A673 (cell line): ENCODE data around the gene CREM. TPM values are rescaled to one million over a fixed set of nuclear protein-coding genes. Genes with fewer than 3 reads are reported as not detected.
"Not testable (repeated sequence)": the region's sequence is repeated elsewhere in the genome, so short reads cannot be mapped to it uniquely, and the experiment has no call there.

ENCODE experiments used
- Bru-seq: library from RNA; stranded (reverse); fragments of 400-500 nt; gene quantifications from one replicate; lab custom pipeline; 2021; lab: Mats Ljungman, UMichigan
- BruChase-seq, 2 experiments: library from RNA; stranded (reverse); fragments of 400-500 nt; gene quantifications; one replicate each; lab custom pipeline; 2021; lab: Mats Ljungman, UMichigan
- BruUV-seq: library from RNA; stranded (reverse); fragments of 400-500 nt; replicated peaks from 2 replicates; lab custom pipeline; 2021; lab: Mats Ljungman, UMichigan
- CTCF ChIA-PET: fragments of 300-600 bp; sonication (Branson Sonifier 250); formaldehyde crosslinking; loops from one replicate; lab custom pipeline; 2022; ENCODE audit warnings: antibody characterized with exemption; lab: Charles Lee
- POLR2A ChIA-PET: fragments of 300-600 bp; sonication (Branson Sonifier 250); formaldehyde crosslinking; loops from one replicate; lab custom pipeline; 2022; ENCODE audit warnings: antibody characterized with exemption; ENCODE audit not compliant: low non-redundant PET; lab: Charles Lee
- DNase-seq: peaks from one replicate; pipeline ENCODE4 v3.0.0-alpha.2; 2015; ENCODE audit warnings: low spot score
- H3K27ac ChIP-seq: fragments of 200-600 bp; sonication (generic); 2 replicates; pipeline ENCODE4 v1.5.1; 2016; ENCODE audit warnings: mixed run types, low read depth, mild to moderate bottlenecking, mixed read lengths, antibody characterized with exemption, low read length; ENCODE audit not compliant: poor library complexity, severe bottlenecking
- H3K27me3 ChIP-seq: fragments of 200-600 bp; sonication (generic); replicated peaks from 2 replicates; pipeline ENCODE4 v1.6.1; 2017; ENCODE audit warnings: mixed run types, low read depth, mild to moderate bottlenecking, mixed read lengths, antibody characterized with exemption, low read length; ENCODE audit not compliant: insufficient read depth, poor library complexity
- H3K36me3 ChIP-seq: fragments of 200-600 bp; sonication (generic); 2 replicates; pipeline ENCODE4 v1.6.1; 2016; ENCODE audit warnings: mixed run types, mild to moderate bottlenecking, mixed read lengths, antibody characterized with exemption, low read length; ENCODE audit not compliant: insufficient read depth, poor library complexity, severe bottlenecking
- H3K4me1 ChIP-seq: fragments of 200-600 bp; sonication (generic); 2 replicates; pipeline ENCODE4 v1.6.1; 2017; ENCODE audit warnings: mixed run types, mild to moderate bottlenecking, mixed read lengths, antibody characterized with exemption, low read length; ENCODE audit not compliant: insufficient read depth, poor library complexity, severe bottlenecking
- H3K4me3 ChIP-seq: fragments of 200-600 bp; sonication (generic); 2 replicates; pipeline ENCODE4 v1.5.1; 2016; ENCODE audit warnings: low read depth, mixed run types, mild to moderate bottlenecking, mixed read lengths, low read length; ENCODE audit not compliant: poor library complexity, severe bottlenecking
- H3K9me3 ChIP-seq: fragments of 200-600 bp; sonication (generic); 2 replicates; pipeline ENCODE4 v1.6.1; 2016; ENCODE audit warnings: mixed run types, low read depth, mild to moderate bottlenecking, mixed read lengths, antibody characterized with exemption, low read length; ENCODE audit not compliant: poor library complexity, severe bottlenecking
- EZH2 ChIP-seq: fragments of 200-600 bp; sonication (generic); IDR thresholded peaks from 2 replicates; pipeline ENCODE4 v1.6.1; 2017; ENCODE audit warnings: borderline replicate concordance, low read depth, mild to moderate bottlenecking, mixed read lengths, antibody characterized with exemption, low read length; ENCODE audit not compliant: poor library complexity, severe bottlenecking
- intact Hi-C: fragments of 100-400 bp; cut with micrococcal nuclease; formaldehyde crosslinking; loops from one replicate; pipeline ENCODE4 v1.10.0; 2022; ENCODE audit not compliant: unreplicated experiment
- long read RNA-seq: library from polyadenylated mRNA; stranded (forward); transcript quantifications from one replicate; pipeline ENCODE4 v2.0.0, GENCODE V29; 2022
- total RNA-seq: library from RNA; stranded (reverse); gene quantifications from 2 replicates; pipeline ENCODE4 v1.2.3, GENCODE V29; 2021
- TF ChIP-seq, protein P1 (sequence below): fragments of 300-800, 200-600 bp; sonication (generic); conservative IDR thresholded peaks from 2 replicates; pipeline ENCODE4 v1.5.1; 2017; ENCODE audit warnings: low read depth, mild to moderate bottlenecking, antibody characterized with exemption, low read length, moderate library complexity, mixed read lengths

CREM gene
- total RNA-seq (58.4 and 66.3 TPM in 2 replicates), Bru-seq, nascent RNA (percentile 82 among the genes with signal in this experiment), BruChase-seq, experiment 1, labeled RNA remaining after a 2-hour chase (percentile 77 among the genes with signal in this experiment), BruChase-seq, experiment 2, labeled RNA remaining after a 6-hour chase (percentile 76 among the genes with signal in this experiment)
- long read RNA-seq, transcript CREM-211 (4 exons, 1,207 nt): major isoform, 13 of 76 reads
- long read RNA-seq, transcript CREM-240 (3 exons, 1,022 nt): minor isoform, 7 of 76 reads
- long read RNA-seq, transcript CREM-207 (3 exons, 1,895 nt): minor isoform, 6 of 76 reads
- long read RNA-seq, transcript CREM-230 (3 exons, 626 nt): minor isoform, 10 of 76 reads
- long read RNA-seq, partial matches to known transcripts: 7 of 76 reads
- long read RNA-seq, other reads (novel, unspliced or antisense): 24 of 76 reads

DNA sequence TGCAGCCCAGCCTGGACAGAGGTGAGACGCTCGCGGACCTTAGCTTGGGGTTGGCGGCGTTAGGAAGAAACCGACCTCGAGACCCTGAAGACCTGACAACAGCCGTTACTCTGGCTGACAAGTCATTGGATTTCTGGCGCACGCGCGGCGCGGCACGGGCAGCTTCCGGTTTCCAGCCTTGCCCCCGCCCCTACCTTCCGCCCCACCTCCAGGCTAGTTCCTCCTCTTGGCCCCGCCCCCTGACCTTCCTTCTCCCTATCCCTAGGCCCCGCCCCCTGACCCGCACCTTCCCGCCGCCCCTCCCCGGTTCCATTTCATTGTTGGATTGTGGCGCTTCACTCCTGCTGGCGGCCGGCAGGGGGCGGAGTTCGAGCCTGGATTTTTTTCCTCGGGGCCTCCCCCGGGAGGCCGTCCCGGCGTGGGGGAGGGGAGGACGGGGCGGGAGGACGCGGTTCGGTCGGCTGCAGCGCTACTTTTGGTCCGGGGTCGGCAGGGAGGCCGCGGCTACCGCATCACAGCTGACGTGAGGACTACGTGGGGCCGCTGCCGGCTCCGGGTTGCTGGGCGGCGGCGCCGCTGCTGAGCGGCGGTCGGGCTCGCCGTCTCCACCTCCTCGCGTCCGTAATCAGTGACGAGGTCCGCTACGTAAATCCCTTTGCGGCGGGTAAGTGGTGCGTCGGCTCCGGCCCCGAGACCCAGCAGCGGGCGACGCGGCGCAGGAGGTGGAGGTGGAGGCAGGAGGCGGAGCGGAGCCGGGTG lies at the start of gene CREM:
CREM (plus strand) TSS at position 317 of the 759 bp plus-strand sequence. CDS start 10,990 bp downstream, outside the sequence.
- peaks cover 29% of the 10 kb centered on the region for H3K4me1 ChIP-seq
- BruUV-seq: no TSS peak
- peak within 1 kb of the TSS; percentile 100 for H3K27ac ChIP-seq

DNA sequence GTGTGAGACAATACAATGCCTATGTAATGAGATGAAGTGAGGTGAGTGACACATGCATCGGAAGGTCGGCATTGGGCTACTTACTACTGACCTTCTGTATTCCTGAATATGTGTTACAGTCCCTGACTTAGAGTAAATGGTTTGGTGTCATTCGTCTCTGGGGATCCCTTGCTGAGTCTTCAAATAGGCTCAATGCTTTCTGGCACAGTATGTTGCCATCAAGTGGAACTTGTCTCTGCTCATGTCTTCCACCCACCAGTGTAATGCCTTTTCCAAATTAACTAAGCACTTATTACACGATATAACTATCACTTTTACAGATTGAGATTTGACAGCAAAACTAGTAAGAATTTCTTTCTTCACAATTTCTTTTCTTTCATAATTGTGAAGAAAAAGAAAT lies 47.4 kb upstream of the CREM start:
- intact Hi-C loops: no loop called here
- POLR2A ChIA-PET: no interaction called here
- no TSS peak for BruUV-seq
- Histone ChIP-seq H3K27ac (no peak overlapping the region), H3K27me3 (no peaks in the 10 kb centered on the region), H3K36me3 (no peaks in the 10 kb centered on the region), H3K4me3 (no peak overlapping the region), H3K4me1 (no peaks in the 10 kb centered on the region), H3K9me3 (peaks cover 6% of the 10 kb centered on the region)
- CTCF ChIA-PET: no interaction called here
- no peak for DNase-seq
- TF ChIP-seq EZH2: no peak
- TF ChIP-seq, protein P1, sequence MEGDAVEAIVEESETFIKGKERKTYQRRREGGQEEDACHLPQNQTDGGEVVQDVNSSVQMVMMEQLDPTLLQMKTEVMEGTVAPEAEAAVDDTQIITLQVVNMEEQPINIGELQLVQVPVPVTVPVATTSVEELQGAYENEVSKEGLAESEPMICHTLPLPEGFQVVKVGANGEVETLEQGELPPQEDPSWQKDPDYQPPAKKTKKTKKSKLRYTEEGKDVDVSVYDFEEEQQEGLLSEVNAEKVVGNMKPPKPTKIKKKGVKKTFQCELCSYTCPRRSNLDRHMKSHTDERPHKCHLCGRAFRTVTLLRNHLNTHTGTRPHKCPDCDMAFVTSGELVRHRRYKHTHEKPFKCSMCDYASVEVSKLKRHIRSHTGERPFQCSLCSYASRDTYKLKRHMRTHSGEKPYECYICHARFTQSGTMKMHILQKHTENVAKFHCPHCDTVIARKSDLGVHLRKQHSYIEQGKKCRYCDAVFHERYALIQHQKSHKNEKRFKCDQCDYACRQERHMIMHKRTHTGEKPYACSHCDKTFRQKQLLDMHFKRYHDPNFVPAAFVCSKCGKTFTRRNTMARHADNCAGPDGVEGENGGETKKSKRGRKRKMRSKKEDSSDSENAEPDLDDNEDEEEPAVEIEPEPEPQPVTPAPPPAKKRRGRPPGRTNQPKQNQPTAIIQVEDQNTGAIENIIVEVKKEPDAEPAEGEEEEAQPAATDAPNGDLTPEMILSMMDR: no peak

More for the DNA sequence above, at the start of gene CREM:
- no peaks in the 10 kb centered on the region for H3K9me3 ChIP-seq
- intact Hi-C loops: loop anchor here (1.0 to 10.0 kb wide), 5 partner anchors 69 to 1758 kb away; no protein-coding TSS in a partner anchor
- ChIA-PET CTCF (interaction anchor here (0.5 to 2.6 kb wide), 7 partner anchors 16 to 510 kb away, joined by 3 to 38 read pairs (median 4); no protein-coding TSS in a partner anchor), POLR2A (interaction anchor here (0.5 kb wide), 2 partner anchors 14 to 1745 kb away, joined by 3 to 4 read pairs; no protein-coding TSS in a partner anchor)
- no peaks in the 10 kb centered on the region for H3K27me3 ChIP-seq
- peak within 1 kb of the TSS; percentile 97 for H3K4me3 ChIP-seq
- TF ChIP-seq, protein P1: peak; percentile 96
- no peak for TF ChIP-seq EZH2
- no peaks in the 10 kb centered on the region for H3K36me3 ChIP-seq
- DNase-seq: peak; percentile 98

DNA sequence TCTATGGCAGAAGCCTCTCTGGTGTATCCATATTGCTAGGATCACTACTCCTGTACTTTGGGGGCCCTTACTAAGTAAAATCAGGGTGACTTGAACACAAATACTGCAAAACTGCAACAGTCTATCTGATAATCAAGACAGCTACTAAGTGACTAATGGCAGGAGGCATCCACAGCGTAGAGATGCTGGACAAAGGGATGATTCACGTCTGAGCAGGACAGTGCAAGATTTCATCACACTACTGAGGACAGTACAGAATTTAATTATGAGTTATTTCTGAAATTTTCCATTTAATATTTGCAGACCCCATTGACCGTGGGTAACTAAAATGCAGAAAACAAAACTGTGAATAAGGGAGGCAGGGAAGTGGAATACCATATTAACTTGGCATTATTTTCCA lies 46.9 kb upstream of the CREM start:
- Histone ChIP-seq H3K27ac (no peak overlapping the region), H3K4me3 (no peak overlapping the region), H3K27me3 (no peaks in the 10 kb centered on the region), H3K4me1 (no peaks in the 10 kb centered on the region), H3K9me3 (peaks cover 6% of the 10 kb centered on the region), H3K36me3 (no peaks in the 10 kb centered on the region)
- TF ChIP-seq, protein P1: no peak
- no peak for TF ChIP-seq EZH2
- no peak for DNase-seq
- POLR2A ChIA-PET: no interaction called here
- intact Hi-C loops: no loop called here
- no TSS peak for BruUV-seq
- CTCF ChIA-PET: no interaction called here

DNA sequence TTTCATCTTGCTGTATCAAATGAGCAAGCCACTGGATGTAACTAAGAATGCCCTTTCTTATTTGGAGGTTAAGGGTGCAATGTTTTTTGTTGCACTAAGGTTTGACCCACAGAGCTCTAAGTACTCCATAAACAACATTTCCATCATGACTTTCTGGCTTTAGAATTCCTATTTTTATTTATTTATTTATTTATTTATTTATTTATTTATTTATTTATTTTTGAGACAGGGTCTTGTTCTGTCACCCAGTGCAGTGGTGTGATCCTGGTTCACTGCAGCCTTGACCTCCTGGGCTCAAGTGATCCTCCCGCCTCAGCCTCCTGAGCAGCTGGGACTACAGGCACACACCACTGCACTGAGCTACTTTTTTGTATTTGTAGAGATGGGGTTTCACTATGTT lies 46.4 kb upstream of the CREM start:
- POLR2A ChIA-PET, H3K9me3 ChIP-seq, BruUV-seq, H3K27ac ChIP-seq, H3K4me1 ChIP-seq, intact Hi-C loops, DNase-seq, H3K4me3 ChIP-seq, H3K27me3 ChIP-seq, H3K36me3 ChIP-seq, CTCF ChIA-PET: not testable (repeated sequence)
